ENCODE measurements around the gene LRMDA.

GRCh38 chr10:75788394-75789205 is 357.2 kb downstream of the LRMDA start:
- TF ChIP-seq, protein P1, sequence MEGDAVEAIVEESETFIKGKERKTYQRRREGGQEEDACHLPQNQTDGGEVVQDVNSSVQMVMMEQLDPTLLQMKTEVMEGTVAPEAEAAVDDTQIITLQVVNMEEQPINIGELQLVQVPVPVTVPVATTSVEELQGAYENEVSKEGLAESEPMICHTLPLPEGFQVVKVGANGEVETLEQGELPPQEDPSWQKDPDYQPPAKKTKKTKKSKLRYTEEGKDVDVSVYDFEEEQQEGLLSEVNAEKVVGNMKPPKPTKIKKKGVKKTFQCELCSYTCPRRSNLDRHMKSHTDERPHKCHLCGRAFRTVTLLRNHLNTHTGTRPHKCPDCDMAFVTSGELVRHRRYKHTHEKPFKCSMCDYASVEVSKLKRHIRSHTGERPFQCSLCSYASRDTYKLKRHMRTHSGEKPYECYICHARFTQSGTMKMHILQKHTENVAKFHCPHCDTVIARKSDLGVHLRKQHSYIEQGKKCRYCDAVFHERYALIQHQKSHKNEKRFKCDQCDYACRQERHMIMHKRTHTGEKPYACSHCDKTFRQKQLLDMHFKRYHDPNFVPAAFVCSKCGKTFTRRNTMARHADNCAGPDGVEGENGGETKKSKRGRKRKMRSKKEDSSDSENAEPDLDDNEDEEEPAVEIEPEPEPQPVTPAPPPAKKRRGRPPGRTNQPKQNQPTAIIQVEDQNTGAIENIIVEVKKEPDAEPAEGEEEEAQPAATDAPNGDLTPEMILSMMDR (conservative IDR thresholded peaks at IDR 0.05; ENCODE audit: low read length) = no peak
- no peak for TF ChIP-seq EZH2phosphoT487 (IDR thresholded peaks at IDR 0.05; ENCODE audit: borderline replicate concordance, low read depth, low read length)

All from OCI-LY7 (cell line).